ENCODE measurements around the gene AKR1B15.
"Not testable (repeated sequence)": the region's sequence is repeated elsewhere in the genome, so short reads cannot be mapped to it uniquely, and the experiment has no call there.

Gene AKR1B15

GRCh38 chr7:134548877-134549276, at the start of gene AKR1B15:
Gene AKR1B15 (plus strand): TSS chr7:134549110. CDS start chr7:134564620, 15,510 bp downstream.
- DNase-seq = peak; percentile 54 to 59 (median 55)

DNA sequence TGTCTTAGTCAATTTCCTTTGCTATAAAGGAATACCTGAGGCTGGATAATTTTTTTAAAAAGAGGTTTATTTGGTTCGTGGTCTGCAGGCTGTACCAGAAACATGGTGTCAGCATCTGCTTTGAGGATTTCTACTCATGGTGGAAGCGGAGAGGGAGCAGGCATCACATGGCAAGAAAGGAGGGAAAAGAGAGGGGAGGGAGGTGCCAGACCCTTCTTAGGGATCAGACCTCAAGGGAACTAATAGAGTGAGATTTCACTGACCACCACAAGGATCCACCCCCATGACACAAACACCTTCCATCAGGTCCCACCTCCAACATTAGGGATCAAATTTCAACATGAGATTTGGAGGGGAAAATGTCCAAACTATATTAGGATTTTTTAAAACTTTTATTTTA, 48.5 kb upstream of the AKR1B15 start:
- no peak for DNase-seq

DNA sequence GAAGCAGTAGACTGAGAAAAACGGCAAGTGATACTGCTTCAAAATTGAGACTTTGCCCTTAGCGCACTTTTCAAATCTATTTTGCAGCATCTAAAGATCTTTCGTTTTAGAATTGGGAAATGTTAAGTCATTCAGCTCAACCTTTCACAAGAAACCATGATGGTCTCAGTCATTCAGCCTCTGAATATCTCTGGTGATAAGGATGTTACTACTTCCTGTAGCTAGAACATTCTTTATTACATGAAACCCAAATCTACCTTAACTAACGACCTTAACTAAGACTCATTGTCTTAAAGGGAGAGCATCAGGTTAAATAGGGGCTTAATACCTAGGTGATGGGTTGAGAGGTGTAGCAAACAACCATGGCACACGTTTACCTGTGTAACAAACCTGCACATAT, 47.9 kb upstream of the AKR1B15 start:
- no peak for DNase-seq

- peak; percentile 77 to 84 (median 77) for DNase-seq
Measured at GRCh38 chr7:134502463-134503371, 46.2 kb upstream of the AKR1B15 start.

GRCh38 chr7:134504660-134505164, 44.2 kb upstream of the AKR1B15 start:
- no peak for DNase-seq

DNA sequence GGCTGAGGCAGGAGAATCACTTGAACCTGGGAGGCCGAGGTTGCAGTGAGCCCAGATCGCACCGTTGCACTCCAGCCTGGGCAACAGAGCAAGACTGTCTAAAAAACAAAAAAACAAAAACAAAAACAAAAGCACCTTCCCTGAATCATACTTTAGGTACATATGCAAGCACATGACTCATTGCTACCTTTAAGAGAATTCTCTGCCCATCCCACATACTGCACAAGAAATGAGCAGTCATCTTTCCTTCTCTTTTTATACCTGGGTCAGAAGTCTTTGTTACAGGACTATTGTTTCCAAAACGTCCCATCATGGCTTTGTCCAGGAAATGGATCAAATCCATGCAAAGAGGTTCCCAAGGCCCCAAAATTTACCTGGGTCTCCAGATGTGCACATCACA, 43.1 kb upstream of the AKR1B15 start:
- no peak for DNase-seq

DNA sequence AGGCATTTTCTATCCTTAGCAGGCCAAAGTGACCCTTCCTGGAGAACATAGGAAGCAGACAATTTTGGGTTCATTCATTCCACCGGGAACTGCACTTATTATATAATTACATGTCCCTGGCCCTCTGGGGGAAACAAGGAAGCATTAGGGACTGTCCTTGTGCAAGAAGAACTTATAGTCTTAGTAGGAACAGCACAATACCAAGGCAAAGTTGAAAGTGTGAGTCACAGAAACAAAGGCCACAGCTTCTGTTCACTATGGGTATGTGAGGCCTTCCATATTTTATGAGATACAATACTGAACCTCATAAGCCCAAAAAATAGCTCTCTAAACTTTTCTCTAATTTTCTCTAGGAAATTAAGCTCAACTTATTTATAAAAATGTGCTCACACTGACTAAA, 39.9 kb upstream of the AKR1B15 start:
- DNase-seq = peak in 2 of 3 donors; percentile 5 to 33

- no peak for DNase-seq
Measured at GRCh38 chr7:134510646-134511045, 38.3 kb upstream of the AKR1B15 start.

GRCh38 chr7:134512271-134512670, 36.6 kb upstream of the AKR1B15 start:
- no peak for DNase-seq

DNA sequence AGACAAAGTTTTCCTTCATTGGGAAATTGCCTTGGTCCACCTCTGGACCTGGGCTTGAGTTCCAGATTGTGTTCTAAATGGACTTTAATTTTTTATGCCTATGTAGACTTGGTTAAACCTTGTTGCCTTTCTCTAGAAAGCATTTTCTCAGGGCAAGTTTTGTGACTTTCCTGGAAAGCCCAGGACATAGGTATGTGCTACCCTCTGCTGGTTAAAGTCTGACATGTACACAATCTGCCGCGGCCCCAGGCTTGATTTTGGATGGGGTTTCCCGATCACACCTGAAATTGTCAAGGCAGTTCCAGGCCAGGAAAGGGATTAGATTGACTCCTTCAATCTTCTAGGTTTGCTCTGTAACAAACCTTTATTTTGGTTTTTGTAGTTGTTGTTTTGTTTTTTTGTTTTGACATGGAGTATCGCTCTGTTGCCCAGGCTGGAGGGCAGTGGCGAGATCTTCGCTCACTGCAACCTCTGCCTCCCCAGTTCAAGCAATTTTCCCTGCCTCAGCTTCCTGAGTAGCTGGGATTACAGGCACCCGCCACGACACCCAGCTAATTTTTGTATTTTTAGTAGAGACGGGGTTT, 35.6 kb upstream of the AKR1B15 start:
- DNase-seq = peak; percentile 61 to 75 (median 66)

DNA sequence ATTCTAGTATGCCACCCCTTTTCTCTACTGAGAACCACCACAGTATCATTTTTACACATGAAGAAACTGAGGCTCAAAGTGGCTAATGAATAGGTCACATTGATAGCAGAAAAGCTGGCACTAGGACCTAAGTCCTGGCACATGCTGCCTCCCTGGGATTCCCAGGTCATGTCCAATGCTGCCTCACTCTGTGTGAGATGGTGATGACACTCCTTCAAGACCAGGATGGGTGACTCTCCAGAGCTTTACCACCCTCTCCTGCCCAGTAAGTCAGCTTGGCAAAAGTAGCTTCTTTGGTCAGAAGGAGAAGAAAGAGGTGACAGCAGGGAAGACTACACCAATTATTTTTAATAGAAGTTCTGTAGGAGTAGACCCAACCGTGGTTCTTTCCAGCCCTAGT, 34.8 kb upstream of the AKR1B15 start:
- DNase-seq = peak in 1 of 3 donors; percentile 6

GRCh38 chr7:134514663-134515062, 34.2 kb upstream of the AKR1B15 start:
- DNase-seq = peak; percentile 86 to 93 (median 87)

DNA sequence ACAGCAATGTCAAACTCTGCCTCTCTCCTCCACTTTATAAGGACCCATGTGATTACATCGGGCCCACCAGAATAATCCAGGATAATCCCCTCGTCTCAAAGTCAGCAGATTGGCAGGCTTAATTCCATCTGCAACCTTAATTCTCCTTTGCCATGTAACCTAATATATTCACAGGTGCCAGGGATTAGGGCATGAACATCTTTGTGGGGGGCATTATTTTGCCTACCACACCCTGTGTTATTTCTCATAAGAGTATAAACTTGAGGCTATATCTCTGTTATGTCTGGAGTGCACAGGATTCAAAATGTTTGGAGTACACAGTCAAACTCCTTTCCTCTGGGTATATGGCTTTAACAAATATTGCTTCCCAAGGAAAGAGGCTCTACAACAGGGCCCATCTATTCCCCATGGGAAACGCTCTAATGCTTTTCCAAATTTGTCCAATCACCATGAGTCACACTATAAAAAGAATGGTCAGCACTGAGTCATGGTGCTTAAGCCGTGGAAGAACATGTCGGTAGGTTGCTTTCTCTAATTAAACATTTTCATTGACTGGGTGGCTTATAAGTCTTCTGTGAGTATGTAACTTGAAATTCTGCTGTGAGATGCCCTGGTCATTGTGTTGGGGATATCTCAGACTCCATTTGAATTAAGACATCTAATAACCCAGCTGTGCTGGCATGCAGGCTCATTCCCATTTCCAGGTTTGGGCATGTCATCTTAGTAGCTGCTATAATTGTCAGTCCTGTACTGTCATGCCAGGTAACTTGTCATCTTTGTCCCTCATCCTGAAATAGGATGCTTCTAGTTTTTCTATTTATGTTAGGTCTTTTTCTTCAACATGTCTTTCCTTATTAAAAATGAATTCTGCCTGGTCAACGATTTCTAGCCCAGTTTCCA, 33.1 kb upstream of the AKR1B15 start:
- DNase-seq = peak; percentile 14 to 50 (median 44)

- no peak for DNase-seq
Measured at GRCh38 chr7:134520130-134520529, 28.8 kb upstream of the AKR1B15 start.

- DNase-seq = no peak
Measured at GRCh38 chr7:134522601-134523000, 26.3 kb upstream of the AKR1B15 start.

DNA sequence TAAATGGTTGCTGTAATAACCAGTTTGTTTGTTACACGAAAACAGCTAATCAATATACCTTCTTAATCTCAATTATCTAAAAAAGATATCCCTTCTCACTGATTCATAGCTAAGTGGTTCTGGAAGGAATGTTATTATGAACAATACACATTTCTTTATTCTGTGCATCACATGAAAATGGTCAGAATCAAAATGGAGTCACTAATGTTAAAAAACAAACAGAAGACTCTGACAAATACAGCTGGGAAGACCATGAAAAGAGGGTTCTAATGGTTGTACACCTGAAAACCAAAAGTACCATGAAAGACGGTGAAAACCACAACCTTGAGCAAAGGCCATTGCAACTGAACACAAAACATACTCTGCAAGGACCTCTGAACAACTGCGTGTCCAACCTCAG, 23.5 kb upstream of the AKR1B15 start:
- not testable (repeated sequence) for DNase-seq

DNA sequence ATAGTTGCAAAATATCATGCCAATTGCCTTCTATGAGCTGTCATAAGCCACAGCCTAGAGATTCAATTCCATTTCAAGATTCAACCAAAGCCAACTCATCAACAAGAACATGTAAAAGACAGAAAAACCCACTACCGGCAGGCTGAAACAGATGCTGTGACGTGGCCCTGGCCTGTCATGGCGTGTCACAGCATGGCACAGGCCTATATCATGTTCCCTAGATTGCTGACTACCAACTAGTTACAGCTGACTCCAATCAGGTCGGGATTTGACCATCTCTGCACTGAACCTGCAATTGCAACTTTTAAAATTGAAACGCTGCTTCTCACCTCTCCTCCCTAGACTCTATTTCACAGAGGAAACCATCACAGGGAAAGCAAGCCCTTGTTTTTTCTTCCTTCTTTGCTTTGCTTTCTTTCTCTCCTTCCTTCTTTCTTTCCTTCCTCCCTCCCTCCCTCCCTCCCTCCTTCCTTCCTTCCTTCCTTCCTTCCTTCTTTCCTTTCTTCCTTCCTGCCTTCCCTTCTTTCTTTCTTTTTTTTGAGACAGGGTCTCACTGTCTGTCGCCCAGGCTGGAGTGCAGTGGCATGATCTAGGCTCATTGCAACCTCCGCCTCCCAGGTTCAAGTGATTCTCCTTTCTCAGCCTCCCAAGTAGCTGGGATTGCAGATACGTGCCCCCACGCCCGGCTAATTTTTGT, 22.2 kb upstream of the AKR1B15 start:
- DNase-seq = not testable (repeated sequence)

- no peak for DNase-seq
Measured at GRCh38 chr7:134527979-134528371, 20.9 kb upstream of the AKR1B15 start.

- no peak for DNase-seq
Measured at GRCh38 chr7:134528749-134529148, 20.2 kb upstream of the AKR1B15 start.

- DNase-seq = no peak
Measured at GRCh38 chr7:134530460-134530859, 18.4 kb upstream of the AKR1B15 start.

GRCh38 chr7:134532180-134532953, 16.5 kb upstream of the AKR1B15 start:
- no peak for DNase-seq

- no peak for DNase-seq
Measured at GRCh38 chr7:134532954-134533218, 16.0 kb upstream of the AKR1B15 start.

All from suppressor macrophage treated with lipopolysaccharide for 1 hour (primary cell).